ENCODE results near the gene SCN1B. TPM values are rescaled to one million over a fixed set of nuclear protein-coding genes. Genes with fewer than 3 reads are reported as not detected.
"Not testable (repeated sequence)": the region's sequence is repeated elsewhere in the genome, so short reads cannot be mapped to it uniquely, and the experiment has no call there.

Gene SCN1B
- polyA plus RNA-seq (ENCODE audit: insufficient read length in 12 of 12): 1 to 10 TPM in 11 of 12 donors, not detected in 1; 2.1 to 7.4 (median 5.4) TPM
- long read RNA-seq, donor 1: 0 reads
- long read RNA-seq, donor 2: 0 reads
- long read RNA-seq, donor 3, full-length matches to known transcripts: 1 of 1 reads
- long read RNA-seq, donor 3, partial matches to known transcripts: 0 of 1 reads
- long read RNA-seq, donor 3, other reads (novel, unspliced or antisense): 0 of 1 reads
- long read RNA-seq, donor 4, full-length matches to known transcripts: 1 of 1 reads
- long read RNA-seq, donor 4, partial matches to known transcripts: 0 of 1 reads
- long read RNA-seq, donor 4, other reads (novel, unspliced or antisense): 0 of 1 reads
- long read RNA-seq, donor 5, partial matches to known transcripts: 0 of 3 reads
- long read RNA-seq, donor 5, other reads (novel, unspliced or antisense): 0 of 3 reads
- long read RNA-seq, donor 6, full-length matches to known transcripts: 1 of 1 reads
- long read RNA-seq, donor 6, partial matches to known transcripts: 0 of 1 reads
- long read RNA-seq, donor 6, other reads (novel, unspliced or antisense): 0 of 1 reads
- long read RNA-seq, donor 7, full-length matches to known transcripts: 2 of 2 reads
- long read RNA-seq, donor 7, partial matches to known transcripts: 0 of 2 reads
- long read RNA-seq, donor 7, other reads (novel, unspliced or antisense): 0 of 2 reads
- long read RNA-seq, donor 8, full-length matches to known transcripts: 3 of 3 reads
- long read RNA-seq, donor 8, partial matches to known transcripts: 0 of 3 reads
- long read RNA-seq, donor 8, other reads (novel, unspliced or antisense): 0 of 3 reads
- long read RNA-seq, donor 9, full-length matches to known transcripts: 1 of 1 reads
- long read RNA-seq, donor 9, partial matches to known transcripts: 0 of 1 reads
- long read RNA-seq, donor 9, other reads (novel, unspliced or antisense): 0 of 1 reads
- long read RNA-seq, donor 10, full-length matches to known transcripts: 5 of 5 reads
- long read RNA-seq, donor 10, partial matches to known transcripts: 0 of 5 reads
- long read RNA-seq, donor 10, other reads (novel, unspliced or antisense): 0 of 5 reads
- long read RNA-seq, donor 11: 0 reads

DNA sequence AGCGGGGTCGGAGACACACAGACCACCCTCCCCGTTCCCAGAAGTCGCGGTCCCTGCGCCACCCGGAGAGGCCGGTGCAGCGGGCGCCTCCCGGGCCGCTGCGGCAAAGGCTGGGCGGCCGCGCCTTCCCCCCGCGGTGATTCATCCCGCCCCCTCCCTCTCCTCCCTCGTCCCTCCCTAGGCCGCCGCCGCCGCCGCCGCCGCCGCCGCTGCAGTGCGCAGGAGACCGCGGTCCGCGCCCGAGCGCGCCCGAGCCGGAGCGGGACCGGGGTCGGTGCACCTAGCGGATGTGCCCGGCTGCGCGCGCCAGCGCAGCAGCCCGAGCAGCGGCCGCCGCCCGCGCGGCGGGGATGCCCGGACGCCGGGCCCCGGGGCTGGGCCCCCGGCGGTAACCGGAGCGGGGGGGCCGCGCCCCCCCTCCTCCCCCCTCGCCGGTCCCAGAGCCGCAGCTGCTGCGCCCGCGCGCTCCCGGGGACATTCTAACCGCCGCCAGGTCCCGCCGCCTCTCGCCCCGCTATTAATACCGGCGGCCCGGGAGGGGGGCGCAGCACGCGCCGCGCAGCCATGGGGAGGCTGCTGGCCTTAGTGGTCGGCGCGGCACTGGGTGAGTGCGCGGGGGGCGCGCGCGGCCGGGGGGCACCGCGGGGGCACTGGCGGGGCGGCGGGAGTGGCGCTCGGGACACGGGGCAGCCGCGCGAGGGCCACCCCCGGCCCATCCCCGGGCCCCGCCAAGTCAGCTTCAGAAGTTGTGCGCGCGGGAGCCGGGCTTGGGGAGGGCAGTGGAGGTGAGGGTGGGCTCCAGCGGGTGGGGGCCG, at the start of gene SCN1B:
Gene SCN1B (plus strand): TSS at position 214 of the 815 bp plus-strand sequence. CDS start 351 bp downstream, at position 565.
- DNase-seq: no peak

DNA sequence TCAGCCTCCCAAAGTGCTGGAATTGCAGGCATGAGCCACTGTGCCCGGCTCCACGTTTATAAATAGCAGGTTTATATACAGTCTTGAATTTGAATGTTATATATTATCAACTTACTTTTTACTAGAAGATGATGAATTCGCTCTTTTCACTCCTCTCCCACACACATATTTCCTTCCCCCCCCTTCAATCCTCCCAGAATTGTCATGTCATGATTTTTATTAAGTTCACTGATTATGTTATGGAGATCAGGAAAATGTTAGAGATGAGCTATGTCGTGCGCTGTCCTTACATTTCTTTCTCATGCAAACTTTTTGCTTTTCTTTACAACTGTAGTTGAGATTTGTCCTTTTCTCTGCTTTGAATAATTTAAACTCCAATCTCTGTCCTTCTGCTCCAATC, 48.0 kb upstream of the SCN1B start:
- no peak for DNase-seq

DNA sequence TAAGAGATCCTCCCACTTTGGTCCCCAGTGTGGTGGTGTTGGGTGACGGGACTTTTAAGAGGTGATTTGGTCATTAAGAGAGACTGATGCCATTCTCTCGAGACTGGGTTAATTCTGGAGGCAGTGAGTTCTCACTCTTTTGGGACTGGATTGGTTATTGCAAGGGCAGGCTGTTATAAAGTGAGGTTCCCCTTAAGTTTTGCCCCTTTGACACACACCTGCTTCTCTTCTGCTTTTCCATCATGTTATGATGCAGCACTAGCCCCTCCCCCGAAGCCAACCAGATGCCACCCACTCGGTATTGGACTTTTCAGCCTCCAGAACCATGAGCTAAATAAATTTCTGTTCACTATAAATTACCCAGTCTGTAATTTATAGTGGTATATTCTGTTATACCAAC, 46.5 kb upstream of the SCN1B start:
- DNase-seq: no peak

DNA sequence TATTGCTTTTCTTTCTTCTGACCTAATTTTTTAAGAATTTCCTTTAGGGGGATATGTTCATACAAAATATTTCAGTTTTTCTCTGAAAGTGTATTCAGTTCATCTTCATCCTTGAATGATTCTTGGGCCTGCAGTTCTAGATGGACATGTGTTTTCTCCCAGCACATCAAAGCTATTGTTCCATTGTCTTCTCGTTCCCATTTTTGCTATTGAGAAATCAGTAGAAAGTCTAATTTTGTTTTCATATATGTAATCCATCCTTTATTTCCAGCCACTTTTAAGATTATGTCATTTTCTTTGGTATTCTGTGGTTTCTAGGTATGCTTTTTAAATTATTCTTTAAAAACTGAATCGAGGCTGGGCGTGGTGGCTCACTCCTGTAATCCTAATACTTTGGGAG, 46.0 kb upstream of the SCN1B start:
- no peak for DNase-seq

DNA sequence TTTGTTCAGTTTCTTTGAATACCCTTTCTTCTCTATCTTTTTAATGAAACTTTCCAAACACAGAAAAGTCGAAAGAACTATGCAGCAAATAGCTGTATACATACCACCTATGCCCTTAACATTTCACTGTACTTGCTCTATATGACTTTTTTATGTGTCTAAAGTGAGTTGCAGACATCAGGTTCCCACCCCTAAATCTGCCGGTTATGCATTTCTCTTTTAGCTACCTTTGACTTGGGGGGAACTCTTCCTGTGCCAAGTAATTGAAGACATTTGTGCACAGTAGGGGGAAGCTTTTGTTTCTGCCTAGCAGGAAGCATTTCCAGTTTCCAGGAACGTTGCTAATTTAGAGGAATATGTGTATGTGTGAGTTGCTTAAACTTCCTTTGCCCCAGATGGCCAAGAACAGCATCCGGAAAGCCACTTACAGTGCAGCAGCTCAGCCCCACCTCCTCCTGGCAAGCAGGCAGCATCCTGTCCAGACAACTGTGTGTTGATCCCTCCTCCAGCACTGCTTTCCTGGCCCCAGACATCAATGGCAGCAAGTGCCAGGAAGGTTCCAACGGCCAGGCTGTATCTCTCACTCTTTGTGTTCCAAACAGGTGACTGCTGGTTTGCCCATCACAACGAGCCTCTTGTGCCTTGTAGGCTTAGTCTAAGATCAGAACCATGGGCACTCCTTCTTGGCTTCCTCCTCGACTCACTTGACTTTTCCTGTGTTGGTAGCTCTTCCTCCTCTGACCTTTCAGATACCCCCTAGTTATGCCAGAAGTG, 44.8 kb upstream of the SCN1B start:
- peak; percentile 68 for DNase-seq

DNA sequence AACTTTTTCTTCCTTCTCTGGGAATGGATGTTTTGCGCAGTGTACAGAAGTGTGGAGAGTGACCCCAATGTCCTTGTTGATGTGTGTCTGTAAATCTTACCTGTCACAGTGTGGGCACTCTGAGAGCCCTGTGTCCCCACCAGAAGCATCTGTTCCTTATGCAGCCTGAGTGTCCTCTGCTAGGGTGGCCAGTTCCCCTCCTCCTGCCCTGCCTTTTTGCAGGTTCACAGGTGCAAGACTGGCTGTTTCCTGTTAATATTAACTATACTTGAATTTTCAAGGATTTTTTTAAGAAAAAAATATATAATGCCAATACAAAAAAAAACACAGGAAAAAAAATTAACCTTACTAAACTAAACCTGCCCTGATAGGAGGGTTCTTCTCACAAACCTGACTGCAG, 42.2 kb upstream of the SCN1B start:
- DNase-seq: no peak

DNA sequence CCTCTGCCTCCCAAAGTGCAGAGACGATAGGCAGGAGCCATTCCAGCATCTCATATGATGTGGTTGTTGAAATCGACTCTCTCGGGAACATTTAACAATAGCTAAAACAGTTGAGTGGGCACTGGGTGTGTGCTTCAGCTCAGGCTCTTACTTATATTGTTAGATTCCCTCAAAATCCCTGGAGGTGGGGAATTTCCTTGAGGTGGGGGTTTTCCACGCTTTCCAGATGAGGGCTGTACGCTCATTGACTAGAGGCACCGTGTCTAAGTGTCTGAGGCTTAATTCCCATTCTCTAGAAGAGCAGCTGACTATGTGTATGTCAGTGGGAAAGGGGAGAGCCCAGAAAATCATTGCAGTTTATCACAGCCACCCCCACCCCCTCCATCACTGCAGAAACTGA, 41.0 kb upstream of the SCN1B start:
- no peak for DNase-seq

DNA sequence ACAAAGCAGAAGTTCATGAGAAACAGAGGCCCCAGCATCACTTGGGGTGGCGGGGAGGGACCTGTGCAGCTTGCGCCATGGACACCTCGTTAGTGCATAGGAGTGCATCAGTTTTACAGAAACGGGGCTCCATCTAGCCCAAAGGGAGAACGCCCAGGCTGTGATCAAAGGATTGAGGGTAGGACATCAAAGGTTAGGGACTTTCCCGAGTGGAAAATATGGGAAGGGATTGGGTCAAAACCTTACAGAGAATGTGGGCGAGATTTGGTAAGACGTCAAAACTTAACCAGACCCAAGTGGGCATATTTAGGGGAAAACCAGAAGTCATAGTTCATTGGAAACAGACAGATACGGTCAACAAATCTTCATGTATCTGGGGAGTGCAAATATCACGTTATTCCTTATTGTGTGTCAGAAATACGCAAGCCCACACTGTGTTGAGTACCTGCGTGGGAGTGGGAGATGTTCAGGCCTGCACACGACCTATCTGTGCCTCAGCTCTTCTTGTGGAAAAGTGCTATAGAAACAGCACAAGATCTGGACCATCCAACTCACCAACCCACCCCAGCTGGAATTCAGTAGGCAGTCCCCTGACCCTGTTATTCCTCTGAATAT, 39.6 kb upstream of the SCN1B start:
- DNase-seq: no peak

DNA sequence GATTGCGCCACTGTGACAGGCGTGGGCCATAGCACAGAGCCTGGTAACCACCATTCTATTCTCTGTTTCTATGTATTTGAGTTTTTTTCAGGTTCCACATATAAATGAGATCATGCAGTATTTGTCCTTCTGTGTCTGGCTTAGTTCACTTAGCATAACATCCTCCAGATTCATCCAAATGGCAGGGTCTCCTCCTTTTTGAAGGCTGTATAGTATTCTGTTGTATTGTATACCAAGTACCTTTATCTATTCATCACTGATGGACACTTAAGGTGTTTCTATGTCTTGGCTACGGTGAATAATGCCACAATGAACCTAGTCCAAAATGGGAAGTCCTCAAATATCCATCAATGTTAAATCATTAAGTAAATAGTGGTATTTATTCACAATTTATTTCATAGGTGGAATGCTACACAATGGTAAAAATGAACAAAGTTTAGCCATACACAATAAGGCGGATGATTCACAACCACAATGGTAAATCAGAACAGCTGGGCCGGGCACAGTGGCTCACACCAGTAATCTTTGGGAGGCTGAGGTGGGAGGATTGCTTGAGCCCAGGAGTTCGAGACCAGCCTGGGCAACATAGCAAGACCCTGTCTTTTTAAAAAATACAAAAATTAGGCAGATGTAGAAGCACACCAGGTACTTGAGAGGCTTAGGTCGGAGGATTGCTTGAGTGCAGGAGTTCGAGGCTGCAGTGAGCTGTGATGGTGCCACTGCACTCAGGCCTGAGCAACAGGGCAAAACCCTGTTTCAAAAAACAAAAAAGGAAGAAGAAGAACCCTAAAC, 38.5 kb upstream of the SCN1B start:
- no peak for DNase-seq

DNA sequence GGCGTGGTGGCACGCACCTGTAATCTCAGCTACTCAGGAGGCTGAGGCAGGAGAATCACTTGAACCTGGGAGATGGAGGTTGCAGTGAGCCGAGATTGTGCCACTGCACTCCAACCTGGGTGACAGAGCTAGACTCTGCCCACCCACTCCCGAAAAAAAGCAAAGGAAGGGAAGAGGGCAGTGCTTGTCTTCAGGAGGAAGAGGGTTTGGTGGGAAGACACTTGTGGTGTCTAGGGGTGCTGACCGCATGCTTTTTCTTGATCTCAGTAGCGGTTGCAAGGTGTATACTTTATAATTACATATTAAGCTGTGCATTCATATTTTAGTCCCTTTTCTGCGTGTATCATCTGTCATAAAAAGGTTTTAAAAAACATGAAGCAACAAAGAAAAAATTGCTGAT, 37.7 kb upstream of the SCN1B start:
- not testable (repeated sequence) for DNase-seq

DNA sequence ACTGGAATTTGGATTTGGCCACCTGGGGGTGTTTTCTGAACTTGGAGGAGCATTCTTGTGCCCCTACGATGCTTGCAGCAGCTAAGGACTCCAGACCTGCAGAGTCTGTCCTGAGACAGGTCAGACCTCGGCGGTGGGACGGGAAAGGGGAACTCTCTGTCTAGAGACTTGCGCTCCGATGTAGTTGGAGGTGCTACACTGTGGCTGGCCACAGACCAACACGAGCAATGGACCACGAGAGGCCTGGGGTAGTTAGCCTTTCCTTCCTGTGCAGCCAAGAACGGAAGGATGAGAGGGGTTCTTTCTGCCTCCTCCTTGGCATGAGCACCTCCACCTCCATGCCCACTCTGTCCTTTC, 36.0 kb upstream of the SCN1B start:
- no peak for DNase-seq

DNA sequence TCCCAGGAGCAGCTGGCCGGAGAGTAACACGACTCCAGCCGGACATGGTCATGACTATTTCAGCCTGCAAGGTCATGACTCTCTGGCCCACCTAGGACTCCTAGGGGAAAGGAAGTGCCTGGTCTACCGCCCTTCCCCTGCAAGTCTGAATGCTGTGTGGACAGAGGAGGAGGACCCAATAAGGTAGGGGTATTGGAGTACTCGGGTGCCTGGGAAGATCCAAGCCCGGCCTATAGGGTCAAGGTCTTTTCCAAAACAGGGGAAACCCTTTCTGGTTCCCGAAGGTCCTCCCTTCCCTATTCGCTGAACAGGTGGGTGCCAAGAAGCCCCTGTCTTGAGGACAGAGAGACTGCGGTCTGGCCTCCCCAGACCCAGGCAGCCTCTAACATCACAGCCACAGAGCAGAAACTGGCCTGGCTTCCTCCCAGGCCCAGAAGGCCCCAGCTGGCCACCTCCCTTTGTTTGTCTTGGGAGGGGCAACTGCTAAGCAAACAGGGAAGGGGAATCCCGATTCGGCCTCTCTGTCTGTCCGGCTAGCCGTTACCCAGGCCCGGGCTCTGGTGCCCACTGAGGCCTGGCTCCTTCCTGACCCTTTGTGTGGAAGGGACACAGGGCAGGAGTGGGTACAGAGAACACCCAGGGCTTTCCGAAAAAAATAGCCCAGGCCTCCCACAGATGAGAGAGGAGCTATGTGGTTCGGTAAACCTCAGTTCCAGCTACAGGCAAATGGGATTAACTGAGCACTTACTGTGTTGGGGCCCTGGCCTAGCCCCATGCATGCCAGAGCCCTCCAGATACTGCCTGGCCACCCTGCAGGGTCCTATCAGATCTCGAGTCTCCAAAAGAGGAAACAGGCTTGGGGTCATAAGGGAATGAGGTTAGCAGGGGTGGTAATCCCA, 35.4 kb upstream of the SCN1B start:
- no peak for DNase-seq

DNA sequence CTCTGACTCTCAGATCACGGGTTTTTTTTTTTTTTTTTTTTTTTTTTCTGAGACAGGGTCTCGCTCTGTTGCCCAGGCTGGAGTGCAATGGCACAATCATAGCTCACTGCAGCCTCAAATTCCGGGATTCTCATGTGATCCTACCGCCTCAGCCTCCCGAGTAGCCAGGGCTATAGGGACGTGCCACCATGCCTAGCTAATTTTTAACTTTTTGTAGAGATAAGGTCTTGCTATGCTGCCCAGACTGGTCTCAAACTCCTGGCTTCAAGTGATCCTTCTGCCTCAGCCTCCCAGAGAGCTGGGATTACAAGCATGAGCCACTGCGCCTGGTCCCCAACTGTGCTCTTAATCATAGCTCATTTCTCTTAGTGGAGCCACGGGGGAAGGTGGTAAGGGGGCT, 34.7 kb upstream of the SCN1B start:
- DNase-seq: no peak

DNA sequence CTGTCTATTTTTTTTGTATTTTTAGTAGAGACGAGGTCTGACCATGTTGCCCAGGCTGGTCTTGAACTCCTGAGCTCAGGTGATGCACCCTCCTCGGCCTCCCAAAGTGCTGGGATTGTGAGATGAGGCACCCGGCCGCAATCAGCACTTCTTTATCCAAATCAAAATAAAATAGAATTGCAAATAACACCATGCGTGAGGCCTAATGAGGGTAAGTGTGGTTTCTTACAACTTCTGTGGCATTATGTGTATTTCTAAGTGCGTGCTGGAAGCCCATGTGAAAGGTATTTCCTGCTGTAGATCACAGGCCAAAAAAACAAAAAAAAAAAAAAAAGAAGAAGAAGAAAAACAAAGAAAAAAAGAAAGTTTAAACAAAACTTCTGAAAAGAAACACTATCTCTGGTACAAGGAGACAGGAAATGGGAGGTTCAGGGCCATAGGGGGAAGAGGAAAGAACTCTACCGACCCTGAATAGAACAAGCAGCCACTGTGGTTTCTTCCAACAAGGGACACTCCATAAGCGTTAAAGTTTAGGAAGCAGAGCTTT, 33.1 kb upstream of the SCN1B start:
- no peak for DNase-seq

DNA sequence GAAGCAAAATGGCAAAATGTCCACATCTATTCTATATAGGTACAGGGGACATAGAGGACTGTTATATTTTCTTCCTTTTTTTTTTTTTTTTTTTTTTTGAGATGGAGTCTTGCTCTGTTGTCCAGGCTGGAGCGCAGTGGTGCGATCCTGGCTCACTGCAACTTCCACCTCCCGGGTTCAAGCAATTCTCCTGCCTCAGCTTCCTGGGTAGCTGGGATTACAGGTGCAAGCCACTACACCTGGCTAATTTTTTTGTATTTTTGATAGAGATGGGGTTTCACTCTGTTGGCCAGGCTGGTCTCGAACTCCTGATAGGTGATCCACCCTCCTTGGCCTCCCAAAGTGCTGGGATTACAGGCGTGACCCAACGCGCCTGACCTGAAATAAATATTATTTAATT, 32.0 kb upstream of the SCN1B start:
- not testable (repeated sequence) for DNase-seq

DNA sequence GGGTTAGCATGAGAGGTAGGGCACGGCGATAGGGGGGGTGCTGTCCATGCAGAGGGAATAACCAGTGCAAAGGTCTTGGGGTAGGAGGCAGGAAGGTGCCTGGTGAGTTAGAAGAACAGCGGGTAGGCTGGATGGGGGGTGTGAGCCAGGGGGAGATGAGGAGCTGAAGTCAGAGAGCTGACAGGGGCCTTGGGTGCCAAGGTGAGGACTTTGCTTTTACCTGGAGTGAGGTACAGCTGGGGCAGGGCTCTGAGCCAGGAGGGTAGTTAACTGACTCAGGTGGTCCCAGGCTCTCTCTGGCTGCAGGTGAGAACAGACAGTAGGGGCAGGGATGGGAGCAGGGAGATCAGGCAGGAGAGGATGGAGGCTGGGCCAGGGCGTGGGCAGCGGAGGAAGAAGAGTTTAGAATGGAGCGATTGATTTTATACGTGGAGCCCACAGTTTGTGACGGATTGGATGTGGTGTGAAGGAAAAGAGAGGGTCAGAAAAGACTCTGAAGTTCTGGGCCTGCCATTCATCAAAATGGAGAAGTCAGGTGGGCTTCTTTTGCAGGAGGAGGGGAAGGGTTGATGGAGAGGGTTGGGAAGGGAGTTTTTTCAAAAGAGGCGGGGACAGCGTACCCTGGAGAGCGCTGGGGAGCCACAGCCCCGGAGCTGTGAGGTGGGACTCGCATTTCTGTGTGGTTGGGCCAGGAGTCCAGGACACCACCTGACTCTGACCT, 31.3 kb upstream of the SCN1B start:
- no peak for DNase-seq

All from muscle of arm (tissue), 14 donors.